Measurements from ENCODE around the gene CLASP1.

DNA sequence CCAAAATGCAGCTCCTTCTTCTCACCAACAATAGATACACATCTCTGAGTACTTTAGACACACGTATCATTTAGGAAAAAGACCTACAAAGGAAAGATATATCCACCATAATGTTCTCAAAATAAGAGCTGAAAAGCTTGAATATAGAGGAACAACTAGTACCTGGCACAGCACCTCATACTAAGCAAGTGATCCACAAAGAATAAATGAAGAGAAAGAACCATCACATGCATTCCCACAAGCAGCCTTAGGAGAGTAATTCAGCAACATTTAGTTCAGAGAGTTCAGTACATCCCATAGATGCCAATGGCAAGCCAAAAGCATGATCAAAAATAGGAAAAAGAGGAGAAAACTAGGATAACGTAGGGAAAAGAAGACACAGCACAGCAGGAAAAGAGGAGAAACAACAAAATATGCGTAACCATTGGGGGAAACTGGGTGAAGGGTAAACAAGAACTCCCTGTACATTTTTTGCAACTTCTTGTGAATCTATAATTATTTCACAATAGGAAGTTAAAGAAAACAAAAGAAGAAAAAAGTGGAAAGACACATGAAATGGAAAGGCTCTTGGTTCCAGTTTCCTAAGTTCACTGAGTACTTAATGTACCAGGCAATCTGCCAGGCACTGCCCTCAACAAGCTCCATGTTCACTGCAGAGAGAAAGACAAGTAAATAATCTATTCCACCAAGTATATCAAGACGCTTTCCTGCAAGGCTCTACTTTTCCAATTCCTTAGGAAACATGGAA is 22.3 kb downstream of the CLASP1 start:
- TF ChIP-seq, protein P1, sequence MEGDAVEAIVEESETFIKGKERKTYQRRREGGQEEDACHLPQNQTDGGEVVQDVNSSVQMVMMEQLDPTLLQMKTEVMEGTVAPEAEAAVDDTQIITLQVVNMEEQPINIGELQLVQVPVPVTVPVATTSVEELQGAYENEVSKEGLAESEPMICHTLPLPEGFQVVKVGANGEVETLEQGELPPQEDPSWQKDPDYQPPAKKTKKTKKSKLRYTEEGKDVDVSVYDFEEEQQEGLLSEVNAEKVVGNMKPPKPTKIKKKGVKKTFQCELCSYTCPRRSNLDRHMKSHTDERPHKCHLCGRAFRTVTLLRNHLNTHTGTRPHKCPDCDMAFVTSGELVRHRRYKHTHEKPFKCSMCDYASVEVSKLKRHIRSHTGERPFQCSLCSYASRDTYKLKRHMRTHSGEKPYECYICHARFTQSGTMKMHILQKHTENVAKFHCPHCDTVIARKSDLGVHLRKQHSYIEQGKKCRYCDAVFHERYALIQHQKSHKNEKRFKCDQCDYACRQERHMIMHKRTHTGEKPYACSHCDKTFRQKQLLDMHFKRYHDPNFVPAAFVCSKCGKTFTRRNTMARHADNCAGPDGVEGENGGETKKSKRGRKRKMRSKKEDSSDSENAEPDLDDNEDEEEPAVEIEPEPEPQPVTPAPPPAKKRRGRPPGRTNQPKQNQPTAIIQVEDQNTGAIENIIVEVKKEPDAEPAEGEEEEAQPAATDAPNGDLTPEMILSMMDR (IDR thresholded peaks at IDR 0.05; ENCODE audit: low read depth, low read length, missing input control), result no peak
- TF ChIP-seq SP1 (IDR thresholded peaks at IDR 0.05) (peak; percentile 73), EGR1 (IDR thresholded peaks at IDR 0.05; ENCODE audit: low read depth in 2 of 2) (no peak), RAD21 (IDR thresholded peaks at IDR 0.05) (peak; percentile 17 to 32), GABPA (IDR thresholded peaks at IDR 0.05 in 1 of 2, conservative IDR thresholded peaks at IDR 0.05 in 1 of 2) (no peak), YY1 (IDR thresholded peaks at IDR 0.05) (peak; percentile 67), FOXA1 (IDR thresholded peaks at IDR 0.05) (no peak), HNF4G (IDR thresholded peaks at IDR 0.05) (peak; percentile 25), TAF1 (conservative IDR thresholded peaks at IDR 0.05) (no peak), JUND (IDR thresholded peaks at IDR 0.05) (peak in 1 of 2 donors; percentile 58)
- TF ChIP-seq, protein P2, sequence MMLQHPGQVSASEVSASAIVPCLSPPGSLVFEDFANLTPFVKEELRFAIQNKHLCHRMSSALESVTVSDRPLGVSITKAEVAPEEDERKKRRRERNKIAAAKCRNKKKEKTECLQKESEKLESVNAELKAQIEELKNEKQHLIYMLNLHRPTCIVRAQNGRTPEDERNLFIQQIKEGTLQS (IDR thresholded peaks at IDR 0.05), result no peak
- TF ChIP-seq, protein P3, sequence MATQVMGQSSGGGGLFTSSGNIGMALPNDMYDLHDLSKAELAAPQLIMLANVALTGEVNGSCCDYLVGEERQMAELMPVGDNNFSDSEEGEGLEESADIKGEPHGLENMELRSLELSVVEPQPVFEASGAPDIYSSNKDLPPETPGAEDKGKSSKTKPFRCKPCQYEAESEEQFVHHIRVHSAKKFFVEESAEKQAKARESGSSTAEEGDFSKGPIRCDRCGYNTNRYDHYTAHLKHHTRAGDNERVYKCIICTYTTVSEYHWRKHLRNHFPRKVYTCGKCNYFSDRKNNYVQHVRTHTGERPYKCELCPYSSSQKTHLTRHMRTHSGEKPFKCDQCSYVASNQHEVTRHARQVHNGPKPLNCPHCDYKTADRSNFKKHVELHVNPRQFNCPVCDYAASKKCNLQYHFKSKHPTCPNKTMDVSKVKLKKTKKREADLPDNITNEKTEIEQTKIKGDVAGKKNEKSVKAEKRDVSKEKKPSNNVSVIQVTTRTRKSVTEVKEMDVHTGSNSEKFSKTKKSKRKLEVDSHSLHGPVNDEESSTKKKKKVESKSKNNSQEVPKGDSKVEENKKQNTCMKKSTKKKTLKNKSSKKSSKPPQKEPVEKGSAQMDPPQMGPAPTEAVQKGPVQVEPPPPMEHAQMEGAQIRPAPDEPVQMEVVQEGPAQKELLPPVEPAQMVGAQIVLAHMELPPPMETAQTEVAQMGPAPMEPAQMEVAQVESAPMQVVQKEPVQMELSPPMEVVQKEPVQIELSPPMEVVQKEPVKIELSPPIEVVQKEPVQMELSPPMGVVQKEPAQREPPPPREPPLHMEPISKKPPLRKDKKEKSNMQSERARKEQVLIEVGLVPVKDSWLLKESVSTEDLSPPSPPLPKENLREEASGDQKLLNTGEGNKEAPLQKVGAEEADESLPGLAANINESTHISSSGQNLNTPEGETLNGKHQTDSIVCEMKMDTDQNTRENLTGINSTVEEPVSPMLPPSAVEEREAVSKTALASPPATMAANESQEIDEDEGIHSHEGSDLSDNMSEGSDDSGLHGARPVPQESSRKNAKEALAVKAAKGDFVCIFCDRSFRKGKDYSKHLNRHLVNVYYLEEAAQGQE (IDR thresholded peaks at IDR 0.05), result no peak
- TF ChIP-seq, protein P4, sequence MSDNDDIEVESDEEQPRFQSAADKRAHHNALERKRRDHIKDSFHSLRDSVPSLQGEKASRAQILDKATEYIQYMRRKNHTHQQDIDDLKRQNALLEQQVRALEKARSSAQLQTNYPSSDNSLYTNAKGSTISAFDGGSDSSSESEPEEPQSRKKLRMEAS (IDR thresholded peaks at IDR 0.05), result no peak
